ENCODE measurements around the gene XG.
"Not testable (repeated sequence)": the region's sequence is repeated elsewhere in the genome, so short reads cannot be mapped to it uniquely, and the experiment has no call there.

XG gene

DNA sequence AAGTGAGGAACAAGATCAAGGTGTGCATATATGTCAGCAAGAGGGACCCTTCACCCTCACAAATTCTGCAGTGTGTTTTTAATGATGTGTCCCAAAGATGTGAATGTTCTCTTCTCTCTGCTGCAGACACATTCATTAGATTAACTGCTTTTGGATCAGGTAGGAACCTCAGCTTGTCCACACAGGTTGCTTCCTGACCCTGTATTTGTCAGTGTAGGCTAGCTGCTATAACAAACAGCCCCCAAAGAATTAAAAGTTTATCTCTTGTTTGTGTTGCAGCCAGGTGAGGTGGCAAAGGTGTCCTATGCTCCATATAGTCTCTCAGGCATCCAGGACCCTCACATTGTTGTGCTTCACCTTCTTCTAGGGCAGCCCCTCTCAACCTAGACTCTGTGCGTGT, 17.8 kb downstream of the XG start:
- no peak overlapping the region for H2AFZ ChIP-seq (ENCODE audit: low read depth, low read length)
- ATAC-seq (ENCODE audit: insufficient read depth, low read depth) = no peak
- H3K79me2 ChIP-seq (ENCODE audit: insufficient read depth, low read length) = no peaks in the 10 kb centered on the region
- no peaks in the 10 kb centered on the region for H3K9me3 ChIP-seq (ENCODE audit: insufficient read depth, low read length, severe bottlenecking)
- no peak for TF ChIP-seq EZH2 (IDR thresholded peaks at IDR 0.05; ENCODE audit: borderline replicate concordance, low read depth, low read length, severe bottlenecking)
- TF ChIP-seq, protein P1, sequence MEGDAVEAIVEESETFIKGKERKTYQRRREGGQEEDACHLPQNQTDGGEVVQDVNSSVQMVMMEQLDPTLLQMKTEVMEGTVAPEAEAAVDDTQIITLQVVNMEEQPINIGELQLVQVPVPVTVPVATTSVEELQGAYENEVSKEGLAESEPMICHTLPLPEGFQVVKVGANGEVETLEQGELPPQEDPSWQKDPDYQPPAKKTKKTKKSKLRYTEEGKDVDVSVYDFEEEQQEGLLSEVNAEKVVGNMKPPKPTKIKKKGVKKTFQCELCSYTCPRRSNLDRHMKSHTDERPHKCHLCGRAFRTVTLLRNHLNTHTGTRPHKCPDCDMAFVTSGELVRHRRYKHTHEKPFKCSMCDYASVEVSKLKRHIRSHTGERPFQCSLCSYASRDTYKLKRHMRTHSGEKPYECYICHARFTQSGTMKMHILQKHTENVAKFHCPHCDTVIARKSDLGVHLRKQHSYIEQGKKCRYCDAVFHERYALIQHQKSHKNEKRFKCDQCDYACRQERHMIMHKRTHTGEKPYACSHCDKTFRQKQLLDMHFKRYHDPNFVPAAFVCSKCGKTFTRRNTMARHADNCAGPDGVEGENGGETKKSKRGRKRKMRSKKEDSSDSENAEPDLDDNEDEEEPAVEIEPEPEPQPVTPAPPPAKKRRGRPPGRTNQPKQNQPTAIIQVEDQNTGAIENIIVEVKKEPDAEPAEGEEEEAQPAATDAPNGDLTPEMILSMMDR (IDR thresholded peaks at IDR 0.05; ENCODE audit: borderline replicate concordance, extremely low read depth, low read length, poor library complexity, severe bottlenecking) = no peak
- H3K4me2 ChIP-seq (ENCODE audit: insufficient read depth, low read length) = no peak overlapping the region
- H3K27ac ChIP-seq (ENCODE audit: low read length) = no peak overlapping the region
- H3K36me3 ChIP-seq (ENCODE audit: insufficient read depth, low read length) = no peaks in the 10 kb centered on the region
- H4K20me1 ChIP-seq (ENCODE audit: insufficient read depth, low read length) = no peaks in the 10 kb centered on the region
- no peak overlapping the region for H3K9ac ChIP-seq (ENCODE audit: low read depth, low read length)
- H3K4me1 ChIP-seq (ENCODE audit: insufficient read depth, low read length) = no peaks in the 10 kb centered on the region
- no peak for DNase-seq
- no peak overlapping the region for H3K4me3 ChIP-seq (ENCODE audit: low read depth in 1 of 2, low read length in 2 of 2)
- no peaks in the 10 kb centered on the region for H3K27me3 ChIP-seq (ENCODE audit: insufficient read depth, low read length, poor library complexity)

DNA sequence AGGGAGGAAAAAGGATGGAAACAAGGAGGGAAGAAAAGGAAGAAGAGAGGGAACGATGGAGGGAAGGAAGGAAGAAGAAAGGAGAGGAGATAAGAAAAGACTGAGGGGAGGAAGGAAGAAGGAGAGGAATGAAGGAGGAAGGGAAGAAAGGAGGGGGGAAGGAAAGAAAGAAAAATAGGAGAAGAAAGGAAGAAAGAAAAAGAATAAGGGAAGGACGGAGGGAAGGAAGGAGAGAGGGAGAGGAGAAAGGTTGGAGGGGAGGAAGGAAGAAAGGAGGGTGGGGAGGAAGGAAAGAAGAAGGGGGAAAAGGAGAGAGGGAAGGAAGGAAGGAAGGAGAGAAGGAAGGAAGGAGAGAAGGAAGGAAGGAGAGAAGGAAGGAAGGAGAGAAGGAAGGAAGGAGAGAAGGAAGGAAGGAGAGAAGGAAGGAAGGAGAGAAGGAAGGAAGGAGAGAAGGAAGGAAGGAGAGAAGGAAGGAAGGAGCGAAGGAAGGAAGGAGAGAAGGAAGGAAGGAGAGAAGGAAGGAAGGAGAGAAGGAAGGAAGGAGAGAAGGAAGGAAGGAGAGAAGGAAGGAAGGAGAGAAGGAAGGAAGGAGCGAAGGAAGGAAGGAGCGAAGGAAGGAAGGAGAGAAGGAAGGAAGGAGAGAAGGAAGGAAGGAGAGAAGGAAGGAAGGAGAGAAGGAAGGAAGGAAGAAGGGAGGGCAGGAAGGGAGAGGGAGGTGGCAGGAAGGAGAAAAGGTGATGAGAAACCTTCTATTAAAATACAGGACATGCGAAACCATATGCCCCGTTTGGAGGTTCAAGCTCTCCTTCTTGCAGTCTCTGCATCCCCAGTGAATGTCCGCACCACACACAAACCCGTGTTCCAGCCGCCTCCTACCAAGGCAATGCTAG, 21.6 kb downstream of the XG start:
- H3K9ac ChIP-seq (ENCODE audit: low read depth, low read length); H3K27me3 ChIP-seq (ENCODE audit: insufficient read depth, low read length, poor library complexity); H3K79me2 ChIP-seq (ENCODE audit: insufficient read depth, low read length); H3K4me3 ChIP-seq (ENCODE audit: low read depth in 1 of 2, low read length in 2 of 2); H3K4me2 ChIP-seq (ENCODE audit: insufficient read depth, low read length); DNase-seq; ATAC-seq (ENCODE audit: insufficient read depth, low read depth); H4K20me1 ChIP-seq (ENCODE audit: insufficient read depth, low read length); H3K36me3 ChIP-seq (ENCODE audit: insufficient read depth, low read length); H3K4me1 ChIP-seq (ENCODE audit: insufficient read depth, low read length); H3K27ac ChIP-seq (ENCODE audit: low read length); H2AFZ ChIP-seq (ENCODE audit: low read depth, low read length); H3K9me3 ChIP-seq (ENCODE audit: insufficient read depth, low read length, severe bottlenecking): not testable (repeated sequence)

DNA sequence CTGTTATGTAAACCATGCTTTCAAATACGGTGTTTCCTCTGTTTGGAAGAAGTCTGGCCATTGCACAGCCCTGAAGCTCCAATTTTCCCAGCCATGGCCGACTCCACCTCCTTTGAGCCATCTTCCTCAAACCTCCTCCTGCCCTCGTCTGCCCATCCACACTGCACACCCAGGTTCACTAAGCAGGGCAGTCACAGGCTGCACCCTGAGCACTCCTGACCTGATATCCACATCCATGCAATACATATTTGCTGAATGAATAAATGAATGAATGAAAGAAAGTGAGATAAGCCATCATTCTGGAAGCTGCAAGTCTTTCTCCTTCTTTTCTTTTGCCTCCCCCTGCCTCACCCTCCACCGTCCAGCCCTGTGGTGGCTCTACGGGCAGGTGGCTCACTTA, 22.2 kb downstream of the XG start:
- TF ChIP-seq EZH2 (IDR thresholded peaks at IDR 0.05; ENCODE audit: borderline replicate concordance, low read depth, low read length, severe bottlenecking) = no peak
- TF ChIP-seq, protein P1 (IDR thresholded peaks at IDR 0.05; ENCODE audit: borderline replicate concordance, extremely low read depth, low read length, poor library complexity, severe bottlenecking) = no peak
- H3K27me3 ChIP-seq (ENCODE audit: insufficient read depth, low read length, poor library complexity) = no peaks in the 10 kb centered on the region
- no peak overlapping the region for H3K27ac ChIP-seq (ENCODE audit: low read length)
- no peaks in the 10 kb centered on the region for H4K20me1 ChIP-seq (ENCODE audit: insufficient read depth, low read length)
- DNase-seq (no peak), ATAC-seq (ENCODE audit: insufficient read depth, low read depth) (no peak)
- no peaks in the 10 kb centered on the region for H3K36me3 ChIP-seq (ENCODE audit: insufficient read depth, low read length)
- H3K4me3 ChIP-seq (ENCODE audit: low read depth in 1 of 2, low read length in 2 of 2) = no peak overlapping the region
- H3K9ac ChIP-seq (ENCODE audit: low read depth, low read length) = no peak overlapping the region
- H3K79me2 ChIP-seq (ENCODE audit: insufficient read depth, low read length) = no peaks in the 10 kb centered on the region
- no peak overlapping the region for H2AFZ ChIP-seq (ENCODE audit: low read depth, low read length)
- H3K4me1 ChIP-seq (ENCODE audit: insufficient read depth, low read length) = no peaks in the 10 kb centered on the region
- H3K9me3 ChIP-seq (ENCODE audit: insufficient read depth, low read length, severe bottlenecking) = no peaks in the 10 kb centered on the region
- H3K4me2 ChIP-seq (ENCODE audit: insufficient read depth, low read length) = no peak overlapping the region

DNA sequence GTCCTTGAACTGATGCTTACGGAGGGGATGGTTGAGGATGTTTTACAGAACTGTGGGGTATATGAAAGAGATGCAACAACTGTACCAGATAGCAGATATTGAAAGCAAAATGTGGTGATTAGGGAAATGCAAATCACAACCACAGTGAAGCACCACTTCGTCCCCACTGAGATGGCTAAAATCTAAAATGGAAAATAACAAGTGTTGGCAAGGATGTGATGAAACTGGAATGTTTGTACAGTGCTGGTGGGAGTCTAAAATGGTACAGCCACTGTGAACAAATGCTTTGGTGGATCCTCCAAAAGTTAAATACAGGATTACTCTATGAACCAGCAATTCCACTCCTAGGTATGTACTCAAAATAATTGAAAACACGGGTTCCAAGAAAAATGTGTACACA, 22.9 kb downstream of the XG start:
- Histone ChIP-seq H2AFZ (ENCODE audit: low read depth, low read length) (no peak overlapping the region), H3K36me3 (ENCODE audit: insufficient read depth, low read length) (no peaks in the 10 kb centered on the region), H4K20me1 (ENCODE audit: insufficient read depth, low read length) (no peaks in the 10 kb centered on the region), H3K9me3 (ENCODE audit: insufficient read depth, low read length, severe bottlenecking) (no peaks in the 10 kb centered on the region), H3K27me3 (ENCODE audit: insufficient read depth, low read length, poor library complexity) (no peaks in the 10 kb centered on the region), H3K9ac (ENCODE audit: low read depth, low read length) (no peak overlapping the region), H3K4me2 (ENCODE audit: insufficient read depth, low read length) (no peak overlapping the region), H3K79me2 (ENCODE audit: insufficient read depth, low read length) (no peaks in the 10 kb centered on the region), H3K4me1 (ENCODE audit: insufficient read depth, low read length) (no peaks in the 10 kb centered on the region), H3K4me3 (ENCODE audit: low read depth in 1 of 2, low read length in 2 of 2) (no peak overlapping the region), H3K27ac (ENCODE audit: low read length) (no peak overlapping the region)
- TF ChIP-seq, protein P1 (IDR thresholded peaks at IDR 0.05; ENCODE audit: borderline replicate concordance, extremely low read depth, low read length, poor library complexity, severe bottlenecking) = no peak
- TF ChIP-seq EZH2 (IDR thresholded peaks at IDR 0.05; ENCODE audit: borderline replicate concordance, low read depth, low read length, severe bottlenecking) = no peak
- no peak for DNase-seq
- ATAC-seq (ENCODE audit: insufficient read depth, low read depth) = no peak

DNA sequence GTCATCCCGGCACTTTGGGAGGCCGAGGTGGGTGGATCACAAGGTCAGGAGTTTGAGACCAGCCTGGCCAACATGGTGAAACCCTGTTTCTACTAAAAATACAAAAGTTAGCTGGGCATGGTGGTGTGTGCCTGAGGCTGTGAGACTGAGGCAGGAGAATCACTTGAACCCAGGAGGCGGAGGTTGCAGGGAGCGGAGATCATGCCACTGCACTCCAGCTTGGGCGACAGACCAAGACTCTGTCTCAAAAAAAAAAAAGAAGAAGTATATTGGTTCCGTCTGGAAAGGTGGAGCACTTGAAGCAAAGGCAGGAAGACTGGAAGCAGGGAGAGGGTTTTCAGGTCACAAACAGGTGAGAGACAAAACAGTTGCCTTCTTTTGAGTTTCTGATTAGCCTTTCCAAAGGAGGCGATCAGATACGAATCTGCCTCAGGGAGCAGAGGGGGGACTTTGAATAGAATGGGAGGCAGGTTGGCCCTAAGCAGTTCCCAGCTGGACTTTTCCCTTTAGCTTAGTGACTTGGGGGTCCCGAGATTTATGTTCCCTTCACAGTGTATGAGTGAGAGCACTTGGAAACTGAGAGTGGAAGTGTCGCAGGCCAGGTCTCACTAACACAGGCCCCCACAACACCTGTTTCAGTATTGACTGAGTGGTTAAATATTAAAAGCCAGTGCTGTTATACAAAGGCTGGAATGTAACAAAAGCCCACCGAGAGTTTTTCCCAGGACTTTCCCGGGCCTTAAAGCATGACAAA, 28.8 kb downstream of the XG start:
- H3K79me2 ChIP-seq (ENCODE audit: insufficient read depth, low read length); H3K4me2 ChIP-seq (ENCODE audit: insufficient read depth, low read length); ATAC-seq (ENCODE audit: insufficient read depth, low read depth); H3K27ac ChIP-seq (ENCODE audit: low read length); H3K9ac ChIP-seq (ENCODE audit: low read depth, low read length); DNase-seq; H4K20me1 ChIP-seq (ENCODE audit: insufficient read depth, low read length); H2AFZ ChIP-seq (ENCODE audit: low read depth, low read length); H3K36me3 ChIP-seq (ENCODE audit: insufficient read depth, low read length); H3K27me3 ChIP-seq (ENCODE audit: insufficient read depth, low read length, poor library complexity); H3K4me1 ChIP-seq (ENCODE audit: insufficient read depth, low read length); H3K4me3 ChIP-seq (ENCODE audit: low read depth in 1 of 2, low read length in 2 of 2); H3K9me3 ChIP-seq (ENCODE audit: insufficient read depth, low read length, severe bottlenecking): not testable (repeated sequence)
